Mammary epithelial cell (primary cell): ENCODE results near the gene ENPP6.

ENCODE experiments used
- CTCF ChIP-seq, 2 donors: IDR thresholded peaks in 1 of 2; conservative IDR thresholded peaks in 1 of 2; 2 replicates each; pipeline ENCODE4 v1.5.1; 2011 to 2012; ENCODE audit warnings: inconsistent platforms in 2 of 2, low read length in 2 of 2, mild to moderate bottlenecking in 2 of 2, control low read depth in 1 of 2, low read depth in 1 of 2; ENCODE audit not compliant: insufficient read depth in 1 of 2; ENCODE audit errors: extremely low read depth in 1 of 2
- EZH2 ChIP-seq: IDR thresholded peaks from 2 replicates; pipeline ENCODE4 v1.6.1; 2012; ENCODE audit warnings: low read length, inconsistent platforms, borderline replicate concordance

DNA sequence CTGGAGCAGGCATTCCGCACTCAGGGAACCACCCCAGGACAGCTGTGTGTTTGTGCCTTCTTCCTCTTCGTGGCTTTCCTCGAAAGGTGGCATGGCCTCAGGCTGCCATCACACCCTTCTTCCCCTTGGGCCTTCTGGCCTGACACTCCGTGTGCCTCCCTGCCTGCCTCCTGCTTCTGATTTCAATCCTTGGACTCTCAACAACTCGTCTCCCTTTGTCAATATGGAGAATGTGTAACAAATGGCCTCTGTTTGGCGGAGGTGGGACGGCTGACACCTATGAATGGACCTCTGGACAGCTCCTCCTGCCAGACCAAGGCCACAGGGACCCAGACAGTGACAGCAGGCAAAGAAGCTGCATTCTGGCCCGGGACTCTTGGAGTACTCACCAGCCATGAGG is 137.0 kb downstream of the ENPP6 start:
- TF ChIP-seq CTCF (conservative IDR thresholded peaks at IDR 0.05 in 1 of 2, IDR thresholded peaks at IDR 0.05 in 1 of 2; ENCODE audit: extremely low read depth in 1 of 2, insufficient read depth in 1 of 2, low read depth in 1 of 2, low read length in 2 of 2) (no peak), EZH2 (no peak)
